HEK293T (cell line): ENCODE results near the gene YIPF7.

Experiments
- CTCF ChIA-PET: fragments of 350-600 bp; formaldehyde crosslinking; extraction: SDS; loops from one replicate; lab custom pipeline; 2021; ENCODE audit warnings: antibody characterized with exemption, inconsistent platforms; lab: Yijun Ruan, JAX
- POLR2A ChIA-PET: fragments of 350-600 bp; formaldehyde crosslinking; extraction: SDS; loops from one replicate; lab custom pipeline; 2020; ENCODE audit warnings: antibody characterized with exemption, inconsistent platforms; lab: Yijun Ruan, JAX
- DNase-seq: peaks from one replicate; pipeline ENCODE4 v3.0.0; 2012; ENCODE audit warnings: mixed read lengths; ENCODE audit errors: extremely low spot score
- ARNT ChIP-seq: fragments of 450-650 bp; IDR thresholded peaks from 2 replicates; pipeline ENCODE4 v1.6.1; 2017; ENCODE audit warnings: mild to moderate bottlenecking
- BHLHE40 ChIP-seq: fragments of 450-650 bp; IDR thresholded peaks from 2 replicates; pipeline ENCODE4 v1.6.1; 2016; ENCODE audit warnings: mild to moderate bottlenecking, moderate library complexity, borderline replicate concordance
- CTBP1 ChIP-seq: fragments of 450-650 bp; IDR thresholded peaks from 2 replicates; pipeline ENCODE4 v1.6.1; 2016; ENCODE audit warnings: borderline replicate concordance
- ELF4 ChIP-seq: fragments of 450-650 bp; IDR thresholded peaks from 2 replicates; pipeline ENCODE4 v1.6.1; 2017; ENCODE audit warnings: antibody characterized with exemption
- FOXA1 ChIP-seq: fragments of 450-650 bp; IDR thresholded peaks from 2 replicates; pipeline ENCODE4 v1.6.1; 2016; ENCODE audit warnings: mild to moderate bottlenecking
- FOXK2 ChIP-seq: fragments of 450-650 bp; IDR thresholded peaks from 2 replicates; pipeline ENCODE4 v1.6.1; 2016; ENCODE audit warnings: mild to moderate bottlenecking
- FOXM1 ChIP-seq: fragments of 450-650 bp; IDR thresholded peaks from 2 replicates; pipeline ENCODE4 v1.6.1; 2017; ENCODE audit warnings: mild to moderate bottlenecking, borderline replicate concordance
- HDGF ChIP-seq: fragments of 450-650 bp; IDR thresholded peaks from 2 replicates; pipeline ENCODE4 v1.6.1; 2017; ENCODE audit warnings: antibody characterized with exemption, borderline replicate concordance
- L3MBTL2 ChIP-seq: fragments of 450-650 bp; conservative IDR thresholded peaks from 2 replicates; pipeline ENCODE4 v1.6.1; 2016; ENCODE audit warnings: mild to moderate bottlenecking
- LEF1 ChIP-seq: fragments of 450-650 bp; IDR thresholded peaks from 2 replicates; pipeline ENCODE4 v1.6.1; 2017; ENCODE audit warnings: mild to moderate bottlenecking, borderline replicate concordance
- NFRKB ChIP-seq: fragments of 450-650 bp; IDR thresholded peaks from 2 replicates; pipeline ENCODE4 v1.6.1; 2016; ENCODE audit warnings: mild to moderate bottlenecking, moderate library complexity
- PKNOX1 ChIP-seq: fragments of 450-650 bp; IDR thresholded peaks from 2 replicates; pipeline ENCODE4 v1.6.1; 2016
- SP1 ChIP-seq: fragments of 450-650 bp; IDR thresholded peaks from 2 replicates; pipeline ENCODE4 v1.6.1; 2017
- SUZ12 ChIP-seq: fragments of 450-650 bp; IDR thresholded peaks from 2 replicates; pipeline ENCODE4 v1.6.1; 2016; ENCODE audit warnings: mild to moderate bottlenecking
- TARDBP ChIP-seq: fragments of 450-650 bp; IDR thresholded peaks from 2 replicates; pipeline ENCODE4 v1.6.1; 2016
- ZNF384 ChIP-seq: fragments of 450-650 bp; IDR thresholded peaks from 2 replicates; pipeline ENCODE4 v1.6.1; 2016

YIPF7 gene

GRCh38 chr4:44675366-44675765 lies 23.9 kb upstream of the YIPF7 start:
- ChIA-PET POLR2A (no interaction called here), CTCF (no interaction called here)
- DNase-seq = no peak
- TF ChIP-seq SUZ12 (no peak), FOXM1 (no peak)

GRCh38 chr4:44674471-44674870 lies 23.0 kb upstream of the YIPF7 start:
- CTCF ChIA-PET = no interaction called here
- no peak for DNase-seq
- POLR2A ChIA-PET = no interaction called here
- TF ChIP-seq FOXA1 (no peak), FOXK2 (no peak), HDGF (no peak), TARDBP (no peak), SUZ12 (no peak), ELF4 (no peak), ZNF384 (no peak), LEF1 (no peak), PKNOX1 (no peak), ARNT (no peak), SP1 (no peak), FOXM1 (no peak)

GRCh38 chr4:44671636-44672035 lies 20.2 kb upstream of the YIPF7 start:
- TF ChIP-seq TARDBP = no peak
- no peak for TF ChIP-seq ARNT
- no peak for TF ChIP-seq LEF1
- TF ChIP-seq SUZ12 = no peak
- no peak for TF ChIP-seq ELF4
- TF ChIP-seq NFRKB = no peak
- no peak for TF ChIP-seq PKNOX1
- no peak for TF ChIP-seq CTBP1
- TF ChIP-seq L3MBTL2 = no peak
- TF ChIP-seq HDGF = no peak
- TF ChIP-seq FOXK2 = no peak
- no peak for TF ChIP-seq ZNF384
- no peak for TF ChIP-seq FOXM1
- CTCF ChIA-PET = no interaction called here
- no peak for DNase-seq
- POLR2A ChIA-PET = no interaction called here

GRCh38 chr4:44670506-44671199 lies 19.2 kb upstream of the YIPF7 start:
- CTCF ChIA-PET = no interaction called here

GRCh38 chr4:44668526-44668925 lies 17.1 kb upstream of the YIPF7 start:
- ChIA-PET CTCF (no interaction called here), POLR2A (interaction anchor here (2.3 kb wide), 1 partner anchor 10 kb away, joined by 14 read pairs; the partner anchor contains the start of gene GUF1)
- no peak for DNase-seq
- TF ChIP-seq ZNF384 = no peak

More at GRCh38 chr4:44670506-44671199, 19.2 kb upstream of the YIPF7 start:
- TF ChIP-seq BHLHE40 (no peak), TARDBP (no peak), L3MBTL2 (no peak)
- POLR2A ChIA-PET = no interaction called here
- no peak for DNase-seq

DNA sequence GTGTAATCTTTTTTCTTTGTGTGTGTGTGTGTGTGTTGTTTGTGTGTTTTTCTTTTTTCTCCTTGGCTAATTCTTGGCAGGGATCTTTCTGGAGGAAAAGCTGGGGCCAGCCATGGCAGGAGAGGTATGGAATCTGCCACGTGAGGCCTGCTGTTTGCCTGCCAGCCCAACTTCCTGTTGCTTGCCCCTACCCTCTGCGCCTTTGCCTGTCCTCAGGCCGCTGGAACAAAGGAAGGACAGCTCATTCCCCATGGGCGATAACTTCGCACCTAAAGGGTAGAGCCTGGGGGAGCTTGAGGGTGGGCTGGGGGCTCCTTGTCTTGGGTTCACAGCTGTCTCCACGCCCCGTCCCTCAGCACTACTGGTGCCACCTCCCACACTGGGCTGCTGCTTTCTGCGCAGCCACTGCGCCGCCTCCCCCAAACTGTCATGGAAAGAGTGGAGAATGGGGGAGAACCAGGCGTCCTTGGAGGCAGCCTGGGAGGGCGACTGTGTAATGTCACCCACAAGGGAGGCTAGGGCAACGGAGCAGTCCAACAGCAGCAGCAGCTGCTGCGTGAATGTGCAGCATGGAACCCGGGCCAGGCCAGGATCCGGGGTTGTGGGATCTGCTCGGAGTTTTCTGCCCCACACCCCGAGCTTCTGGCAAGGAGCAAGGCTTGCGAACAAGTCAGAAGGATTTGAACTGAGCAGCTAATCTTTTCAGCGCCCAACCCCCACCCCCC lies 12.3 kb upstream of the YIPF7 start:
- ChIA-PET POLR2A (interaction anchor here (0.8 kb wide), 1 partner anchor 14 kb away, joined by 4 read pairs; the partner anchor contains the start of gene GUF1), CTCF (no interaction called here)
- no peak for DNase-seq
- no peak for TF ChIP-seq ELF4
- TF ChIP-seq PKNOX1 = no peak
- no peak for TF ChIP-seq FOXK2
- TF ChIP-seq L3MBTL2 = no peak
- no peak for TF ChIP-seq ZNF384
- no peak for TF ChIP-seq FOXM1
- TF ChIP-seq HDGF = no peak
- TF ChIP-seq BHLHE40 = no peak
- TF ChIP-seq SUZ12 = no peak
- TF ChIP-seq TARDBP = no peak
- TF ChIP-seq SP1 = no peak
- no peak for TF ChIP-seq FOXA1
- no peak for TF ChIP-seq ARNT
- TF ChIP-seq LEF1 = no peak
